ENCODE measurements around the gene CSNK1G1. TPM values are rescaled to one million over a fixed set of nuclear protein-coding genes. Genes with fewer than 3 reads are reported as not detected.

The CSNK1G1 gene
- total RNA-seq, 1 donor from 2014 or later = 6.3 TPM

- TF ChIP-seq, protein P1, sequence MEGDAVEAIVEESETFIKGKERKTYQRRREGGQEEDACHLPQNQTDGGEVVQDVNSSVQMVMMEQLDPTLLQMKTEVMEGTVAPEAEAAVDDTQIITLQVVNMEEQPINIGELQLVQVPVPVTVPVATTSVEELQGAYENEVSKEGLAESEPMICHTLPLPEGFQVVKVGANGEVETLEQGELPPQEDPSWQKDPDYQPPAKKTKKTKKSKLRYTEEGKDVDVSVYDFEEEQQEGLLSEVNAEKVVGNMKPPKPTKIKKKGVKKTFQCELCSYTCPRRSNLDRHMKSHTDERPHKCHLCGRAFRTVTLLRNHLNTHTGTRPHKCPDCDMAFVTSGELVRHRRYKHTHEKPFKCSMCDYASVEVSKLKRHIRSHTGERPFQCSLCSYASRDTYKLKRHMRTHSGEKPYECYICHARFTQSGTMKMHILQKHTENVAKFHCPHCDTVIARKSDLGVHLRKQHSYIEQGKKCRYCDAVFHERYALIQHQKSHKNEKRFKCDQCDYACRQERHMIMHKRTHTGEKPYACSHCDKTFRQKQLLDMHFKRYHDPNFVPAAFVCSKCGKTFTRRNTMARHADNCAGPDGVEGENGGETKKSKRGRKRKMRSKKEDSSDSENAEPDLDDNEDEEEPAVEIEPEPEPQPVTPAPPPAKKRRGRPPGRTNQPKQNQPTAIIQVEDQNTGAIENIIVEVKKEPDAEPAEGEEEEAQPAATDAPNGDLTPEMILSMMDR (IDR thresholded peaks at IDR 0.05; ENCODE audit: borderline replicate concordance) = peak; percentile 17
- Histone ChIP-seq H3K36me3 (peaks cover 15% of the 10 kb centered on the region), H3K4me3 (no peak overlapping the region), H3K9me3 (replicated peaks) (no peaks in the 10 kb centered on the region), H3K27ac (replicated peaks) (no peak overlapping the region), H3K27me3 (ENCODE audit: low read depth) (peaks cover 21% of the 10 kb centered on the region), H3K4me1 (peaks cover 55% of the 10 kb centered on the region)
- intact Hi-C loops (cut with micrococcal nuclease) = no loop called here
- no peak for DNase-seq
Observed at GRCh38 chr15:64149424-64149823, 206.5 kb downstream of the CSNK1G1 start.

DNA sequence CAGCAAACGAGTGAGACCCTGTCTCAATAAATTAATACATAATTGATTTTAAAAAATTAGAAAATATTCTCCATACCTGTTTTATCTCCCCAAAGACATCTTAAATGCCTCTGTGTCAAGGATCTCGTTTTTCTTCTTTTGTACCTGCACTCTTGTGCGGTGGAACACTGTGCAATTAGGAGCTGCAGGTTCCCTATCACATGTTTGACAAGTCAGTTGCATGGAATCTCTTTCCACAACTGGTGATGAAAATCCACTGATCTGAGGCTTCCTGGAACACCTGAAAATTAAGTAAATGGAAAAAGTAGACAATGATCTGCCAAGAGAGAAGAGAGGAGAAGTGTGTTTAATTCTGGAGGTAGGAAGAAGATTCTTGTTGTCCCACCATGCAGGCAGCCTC is 207.4 kb downstream of the CSNK1G1 start:
- Histone ChIP-seq H3K9me3 (replicated peaks) (no peaks in the 10 kb centered on the region), H3K4me3 (no peak overlapping the region)
- intact Hi-C loops (cut with micrococcal nuclease) = no loop called here

DNA sequence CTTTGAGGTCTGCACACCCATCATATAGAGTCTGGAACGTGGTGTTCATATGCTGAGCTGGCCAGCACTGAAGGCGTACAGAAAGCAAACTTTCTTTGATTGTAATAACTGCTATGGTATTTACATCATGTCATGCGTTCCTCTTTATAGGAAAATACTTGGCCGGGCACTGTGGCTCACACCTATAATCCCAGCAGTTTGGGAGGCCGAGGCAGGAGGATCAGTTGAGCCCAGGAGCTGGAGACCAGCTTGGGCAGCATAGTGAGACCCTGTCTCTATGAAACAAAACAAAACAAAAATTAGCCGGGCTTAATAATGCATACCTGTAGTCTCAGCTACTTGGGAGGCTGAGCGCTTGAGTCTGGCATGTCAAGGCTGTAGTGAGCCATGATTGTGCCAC is 207.8 kb downstream of the CSNK1G1 start:
- Histone ChIP-seq H3K9me3 (replicated peaks) (no peaks in the 10 kb centered on the region), H3K4me1 (peaks cover 43% of the 10 kb centered on the region), H3K4me3 (no peak overlapping the region), H3K27me3 (ENCODE audit: low read depth) (peaks cover 19% of the 10 kb centered on the region), H3K36me3 (peaks cover 23% of the 10 kb centered on the region), H3K27ac (replicated peaks) (no peak overlapping the region)
- intact Hi-C loops (cut with micrococcal nuclease) = no loop called here
- no peak for DNase-seq
- TF ChIP-seq, protein P1 (IDR thresholded peaks at IDR 0.05; ENCODE audit: borderline replicate concordance) = no peak

More for the DNA sequence above, 207.4 kb downstream of the CSNK1G1 start:
- no peak for DNase-seq
- Histone ChIP-seq H3K27me3 (ENCODE audit: low read depth) (peaks cover 21% of the 10 kb centered on the region), H3K27ac (replicated peaks) (no peak overlapping the region), H3K36me3 (peaks cover 18% of the 10 kb centered on the region), H3K4me1 (peaks cover 47% of the 10 kb centered on the region)
- TF ChIP-seq, protein P1 (IDR thresholded peaks at IDR 0.05; ENCODE audit: borderline replicate concordance) = no peak

DNA sequence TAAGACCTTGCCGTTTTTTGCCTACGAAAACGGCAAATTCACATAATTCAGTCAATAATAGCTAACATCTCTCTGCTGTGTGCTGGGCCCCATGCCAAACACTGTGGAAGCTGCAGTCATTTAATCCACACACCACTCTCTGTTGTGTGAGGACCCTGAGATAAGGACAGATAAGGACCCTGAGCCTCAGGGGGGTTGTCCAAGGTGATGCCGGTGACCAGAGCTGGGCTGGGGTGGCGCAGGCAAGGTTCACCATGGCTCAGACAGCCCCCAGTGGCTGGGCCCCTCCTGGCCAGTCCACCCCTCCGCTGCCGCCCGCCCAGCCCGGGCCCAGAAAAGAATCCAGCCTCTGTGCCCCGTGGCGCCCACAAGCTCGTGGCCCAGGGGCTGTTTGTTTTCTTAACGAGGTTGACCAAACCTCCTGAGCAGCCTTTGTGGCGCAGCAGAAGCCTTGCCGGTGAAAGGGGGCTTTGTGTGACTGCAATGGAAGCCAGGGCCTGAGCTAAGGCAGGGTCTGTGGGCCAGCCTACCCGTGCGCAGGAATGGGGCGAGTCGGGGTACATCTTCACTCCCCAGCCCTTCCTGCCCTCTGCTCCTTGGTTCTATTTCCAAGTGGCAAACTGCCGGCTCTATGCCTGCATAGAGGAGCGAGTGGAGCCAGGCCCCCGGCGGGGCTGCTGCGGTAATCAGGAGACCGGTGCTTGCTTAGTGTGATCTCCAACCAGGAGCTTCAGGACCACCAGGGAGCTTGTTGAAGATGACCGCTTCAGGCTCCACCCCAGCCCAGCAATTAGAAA is 208.9 kb downstream of the CSNK1G1 start:
- Histone ChIP-seq H3K4me3 (no peak overlapping the region), H3K4me1 (peaks cover 32% of the 10 kb centered on the region), H3K27me3 (ENCODE audit: low read depth) (peaks cover 8% of the 10 kb centered on the region), H3K27ac (replicated peaks) (peak overlapping the region; percentile 78), H3K36me3 (peaks cover 25% of the 10 kb centered on the region), H3K9me3 (replicated peaks) (no peaks in the 10 kb centered on the region)
- intact Hi-C loops (cut with micrococcal nuclease) = no loop called here
- TF ChIP-seq, protein P1 (IDR thresholded peaks at IDR 0.05; ENCODE audit: borderline replicate concordance) = no peak
- no peak for DNase-seq

DNA sequence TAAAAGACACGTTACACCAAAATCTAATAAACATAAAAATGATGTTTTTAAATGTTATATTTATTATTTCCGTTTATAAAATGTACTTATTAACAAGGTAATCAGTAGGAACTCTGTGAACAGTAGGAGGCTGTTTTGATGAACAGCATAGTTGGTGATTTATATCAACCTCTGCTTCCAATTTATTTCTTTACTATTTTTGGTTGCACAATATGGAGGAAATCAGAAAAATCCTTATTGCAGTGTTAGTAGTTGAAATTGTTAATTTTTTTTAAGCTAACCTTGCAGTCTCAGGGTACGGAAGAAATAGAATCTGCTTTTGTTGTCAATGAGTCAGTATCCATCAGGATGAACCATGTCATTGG is 209.5 kb downstream of the CSNK1G1 start:
- TF ChIP-seq, protein P1 (IDR thresholded peaks at IDR 0.05; ENCODE audit: borderline replicate concordance) = no peak
- Histone ChIP-seq H3K4me1 (peaks cover 26% of the 10 kb centered on the region), H3K9me3 (replicated peaks) (no peaks in the 10 kb centered on the region), H3K27ac (replicated peaks) (peak overlapping the region; percentile 78), H3K27me3 (ENCODE audit: low read depth) (peaks cover 2% of the 10 kb centered on the region), H3K36me3 (peaks cover 25% of the 10 kb centered on the region), H3K4me3 (no peak overlapping the region)
- no peak for DNase-seq
- intact Hi-C loops (cut with micrococcal nuclease) = no loop called here
